WTC11 (cell line): Measurements from ENCODE around the gene ITPRIP. TPM values are rescaled to one million over a fixed set of nuclear protein-coding genes. Genes with fewer than 3 reads are reported as not detected.

Experiments used
- ATAC-seq: fragments of 200-7000 bp; cut with Tn5 transposase; 2 replicates; pipeline ENCODE4 v1.10.0; 2021; ENCODE audit warnings: mild to moderate bottlenecking, moderate library complexity
- CTCF ChIA-PET: fragments of 300-600 bp; sonication (Branson Sonifier 250); formaldehyde crosslinking; loops from one replicate; lab custom pipeline; 2021; ENCODE audit warnings: antibody characterized with exemption; lab: Charles Lee
- POLR2A ChIA-PET: fragments of 350-600 bp; sonication (Branson Sonifier 250); formaldehyde crosslinking; loops from one replicate; lab custom pipeline; 2021; ENCODE audit warnings: antibody characterized with exemption; lab: Charles Lee
- DNase-seq: peaks from one replicate; pipeline ENCODE4 v3.0.0; 2021; ENCODE audit warnings: low spot score
- H3K27ac Mint-ChIP-seq: 2 replicates; pipeline ENCODE4 v1.8.0; 2021; ENCODE audit warnings: mixed read lengths
- H3K27me3 Mint-ChIP-seq: 2 replicates; pipeline ENCODE4 v1.8.0; 2021; ENCODE audit warnings: low read depth, mild to moderate bottlenecking, moderate library complexity, mixed read lengths
- H3K36me3 Mint-ChIP-seq: 2 replicates; pipeline ENCODE4 v1.8.0; 2021; ENCODE audit warnings: mixed read lengths
- H3K4me1 Mint-ChIP-seq: 2 replicates; pipeline ENCODE4 v1.8.0; 2022; ENCODE audit warnings: mixed read lengths
- H3K4me3 Mint-ChIP-seq: 2 replicates; pipeline ENCODE4 v1.8.0; 2021; ENCODE audit warnings: mild to moderate bottlenecking, moderate library complexity, mixed read lengths
- H3K9me3 Mint-ChIP-seq: 2 replicates; pipeline ENCODE4 v1.8.0; 2021; ENCODE audit warnings: mixed read lengths
- CREM ChIP-seq: sonication (generic); formaldehyde crosslinking; IDR thresholded peaks from 2 replicates; pipeline ENCODE4 v1.8.1; 2022; ENCODE audit warnings: mild to moderate bottlenecking, missing genetic modification reagents, moderate library complexity
- EMX1 ChIP-seq: fragments of 250-450 bp; sonication (Bioruptor Pico); IDR thresholded peaks from 2 replicates; pipeline ENCODE4 v1.8.0; 2021; ENCODE audit warnings: mild to moderate bottlenecking
- GRHL2 ChIP-seq: fragments of 250-450 bp; sonication (Bioruptor Pico); IDR thresholded peaks from 2 replicates; pipeline ENCODE4 v1.8.0; 2022; ENCODE audit warnings: mild to moderate bottlenecking, moderate library complexity; ENCODE audit not compliant: insufficient replicate concordance, severe bottlenecking
- HMGA2 ChIP-seq: fragments of 250-450 bp; sonication (Bioruptor Pico); IDR thresholded peaks from 2 replicates; pipeline ENCODE4 v1.4.0; 2021; ENCODE audit warnings: mild to moderate bottlenecking, moderate library complexity
- IRF1 ChIP-seq: sonication (generic); formaldehyde crosslinking; IDR thresholded peaks from 2 replicates; pipeline ENCODE4 v1.8.0; 2023; ENCODE audit warnings: missing genetic modification reagents
- RELA ChIP-seq: sonication (generic); formaldehyde crosslinking; IDR thresholded peaks from 2 replicates; pipeline ENCODE4 v1.8.1; 2022; ENCODE audit warnings: missing genetic modification reagents, mild to moderate bottlenecking, borderline replicate concordance
- SMAD4 ChIP-seq: sonication (generic); formaldehyde crosslinking; IDR thresholded peaks from 2 replicates; pipeline ENCODE4 v1.8.0; 2022; ENCODE audit warnings: mild to moderate bottlenecking, missing genetic modification reagents
- SOX15 ChIP-seq: fragments of 250-450 bp; sonication (Bioruptor Pico); IDR thresholded peaks from 2 replicates; pipeline ENCODE4 v1.9.0; 2021; ENCODE audit warnings: mild to moderate bottlenecking
- TCF7 ChIP-seq: sonication (generic); formaldehyde crosslinking; IDR thresholded peaks from 2 replicates; pipeline ENCODE4 v1.8.0; 2022; ENCODE audit warnings: mild to moderate bottlenecking, low read depth, missing genetic modification reagents, moderate library complexity
- TP53 ChIP-seq: sonication (generic); formaldehyde crosslinking; IDR thresholded peaks from 2 replicates; pipeline ENCODE4 v1.8.1; 2023; ENCODE audit warnings: mild to moderate bottlenecking, missing genetic modification reagents
- USF1 ChIP-seq: sonication (generic); formaldehyde crosslinking; IDR thresholded peaks from 2 replicates; pipeline ENCODE4 v1.8.0; 2022; ENCODE audit warnings: mild to moderate bottlenecking, missing genetic modification reagents
- ZMAT4 ChIP-seq: fragments of 250-450 bp; sonication (Bioruptor Pico); IDR thresholded peaks from 2 replicates; pipeline ENCODE4 v1.9.0; 2021; ENCODE audit warnings: mild to moderate bottlenecking
- total RNA-seq: library from RNA; stranded (reverse); gene quantifications from 3 replicates; pipeline ENCODE4 v1.2.3, GENCODE V29; 2021
- TF ChIP-seq, protein P1 (sequence below): sonication (generic); formaldehyde crosslinking; conservative IDR thresholded peaks from 2 replicates; pipeline ENCODE4 v1.8.1; 2023; ENCODE audit warnings: mild to moderate bottlenecking, low read depth, missing genetic modification reagents, moderate library complexity
- TF ChIP-seq, protein P2 (sequence below): sonication (generic); formaldehyde crosslinking; IDR thresholded peaks from 2 replicates; pipeline ENCODE4 v1.8.0; 2023; ENCODE audit warnings: mild to moderate bottlenecking, missing genetic modification reagents
- TF ChIP-seq, protein P3 (sequence below): sonication (generic); formaldehyde crosslinking; IDR thresholded peaks from 2 replicates; pipeline ENCODE4 v1.8.0; 2022; ENCODE audit warnings: mild to moderate bottlenecking, missing genetic modification reagents
- TF ChIP-seq, protein P4 (sequence below): sonication (generic); formaldehyde crosslinking; IDR thresholded peaks from 2 replicates; pipeline ENCODE4 v1.8.0; 2023; ENCODE audit warnings: missing genetic modification reagents, mild to moderate bottlenecking, borderline replicate concordance
- TF ChIP-seq, protein P5 (sequence below): sonication (generic); formaldehyde crosslinking; IDR thresholded peaks from 2 replicates; pipeline ENCODE4 v1.8.1; 2023; ENCODE audit warnings: mild to moderate bottlenecking, missing genetic modification reagents, moderate library complexity

The ITPRIP gene
- total RNA-seq, 1 experiment from 2014 or later = 16.8 TPM

DNA sequence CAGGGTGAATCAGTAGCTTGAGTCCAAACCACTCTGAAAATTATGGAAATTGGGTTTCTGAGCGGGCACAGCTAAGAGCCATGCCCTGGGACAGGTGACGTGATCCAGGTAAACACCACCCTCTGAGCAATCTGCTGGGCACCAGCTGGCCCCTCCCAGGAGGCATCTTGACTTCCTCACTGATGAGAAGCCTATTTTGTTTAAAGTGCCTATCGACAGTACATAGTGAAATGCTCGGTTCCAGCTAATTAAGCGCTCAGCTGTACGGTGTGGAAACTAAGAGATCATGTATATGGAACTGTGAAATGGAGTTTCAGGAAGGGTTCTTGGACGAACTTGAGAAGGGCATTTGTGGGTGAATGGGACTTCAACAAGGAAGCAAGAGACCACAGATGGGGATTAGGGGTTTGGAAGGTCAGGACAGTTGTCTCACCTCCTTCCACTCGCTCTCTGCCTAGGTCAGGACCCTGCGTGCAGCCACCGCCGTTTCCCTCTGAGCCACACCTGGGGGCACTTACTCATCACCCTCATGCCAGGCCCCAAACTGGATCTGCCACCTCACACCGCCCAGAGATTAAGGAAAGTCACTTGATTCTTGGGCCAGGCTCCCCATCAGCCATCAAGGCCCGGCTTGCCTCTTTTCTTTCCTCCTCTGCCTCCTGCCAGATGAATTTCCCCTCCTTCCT is 3.2 kb downstream of the ITPRIP start:
- ATAC-seq (no peak), DNase-seq (no peak)
- no peak overlapping the region; the same call in 1 of the 2 replicates for H3K4me3 Mint-ChIP-seq
- ChIA-PET CTCF (interaction anchor here (1.9 kb wide), 1 partner anchor 18 kb away, joined by 5 read pairs; no protein-coding TSS in a partner anchor), POLR2A (no interaction called here)
- no peaks in the 10 kb centered on the region for H3K9me3 Mint-ChIP-seq
- H3K4me1 Mint-ChIP-seq = peaks cover 81% of the 10 kb centered on the region
- no peaks in the 10 kb centered on the region for H3K27me3 Mint-ChIP-seq
- no peak for TF ChIP-seq IRF1
- TF ChIP-seq, protein P1, sequence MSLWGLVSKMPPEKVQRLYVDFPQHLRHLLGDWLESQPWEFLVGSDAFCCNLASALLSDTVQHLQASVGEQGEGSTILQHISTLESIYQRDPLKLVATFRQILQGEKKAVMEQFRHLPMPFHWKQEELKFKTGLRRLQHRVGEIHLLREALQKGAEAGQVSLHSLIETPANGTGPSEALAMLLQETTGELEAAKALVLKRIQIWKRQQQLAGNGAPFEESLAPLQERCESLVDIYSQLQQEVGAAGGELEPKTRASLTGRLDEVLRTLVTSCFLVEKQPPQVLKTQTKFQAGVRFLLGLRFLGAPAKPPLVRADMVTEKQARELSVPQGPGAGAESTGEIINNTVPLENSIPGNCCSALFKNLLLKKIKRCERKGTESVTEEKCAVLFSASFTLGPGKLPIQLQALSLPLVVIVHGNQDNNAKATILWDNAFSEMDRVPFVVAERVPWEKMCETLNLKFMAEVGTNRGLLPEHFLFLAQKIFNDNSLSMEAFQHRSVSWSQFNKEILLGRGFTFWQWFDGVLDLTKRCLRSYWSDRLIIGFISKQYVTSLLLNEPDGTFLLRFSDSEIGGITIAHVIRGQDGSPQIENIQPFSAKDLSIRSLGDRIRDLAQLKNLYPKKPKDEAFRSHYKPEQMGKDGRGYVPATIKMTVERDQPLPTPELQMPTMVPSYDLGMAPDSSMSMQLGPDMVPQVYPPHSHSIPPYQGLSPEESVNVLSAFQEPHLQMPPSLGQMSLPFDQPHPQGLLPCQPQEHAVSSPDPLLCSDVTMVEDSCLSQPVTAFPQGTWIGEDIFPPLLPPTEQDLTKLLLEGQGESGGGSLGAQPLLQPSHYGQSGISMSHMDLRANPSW = no peak
- no peak for TF ChIP-seq SMAD4 (CRISPR knock-in tag)
- TF ChIP-seq GRHL2 (CRISPR knock-in tag) = no peak
- TF ChIP-seq CREM (CRISPR knock-in tag) = no peak
- no peak for TF ChIP-seq ZMAT4
- TF ChIP-seq, protein P2, sequence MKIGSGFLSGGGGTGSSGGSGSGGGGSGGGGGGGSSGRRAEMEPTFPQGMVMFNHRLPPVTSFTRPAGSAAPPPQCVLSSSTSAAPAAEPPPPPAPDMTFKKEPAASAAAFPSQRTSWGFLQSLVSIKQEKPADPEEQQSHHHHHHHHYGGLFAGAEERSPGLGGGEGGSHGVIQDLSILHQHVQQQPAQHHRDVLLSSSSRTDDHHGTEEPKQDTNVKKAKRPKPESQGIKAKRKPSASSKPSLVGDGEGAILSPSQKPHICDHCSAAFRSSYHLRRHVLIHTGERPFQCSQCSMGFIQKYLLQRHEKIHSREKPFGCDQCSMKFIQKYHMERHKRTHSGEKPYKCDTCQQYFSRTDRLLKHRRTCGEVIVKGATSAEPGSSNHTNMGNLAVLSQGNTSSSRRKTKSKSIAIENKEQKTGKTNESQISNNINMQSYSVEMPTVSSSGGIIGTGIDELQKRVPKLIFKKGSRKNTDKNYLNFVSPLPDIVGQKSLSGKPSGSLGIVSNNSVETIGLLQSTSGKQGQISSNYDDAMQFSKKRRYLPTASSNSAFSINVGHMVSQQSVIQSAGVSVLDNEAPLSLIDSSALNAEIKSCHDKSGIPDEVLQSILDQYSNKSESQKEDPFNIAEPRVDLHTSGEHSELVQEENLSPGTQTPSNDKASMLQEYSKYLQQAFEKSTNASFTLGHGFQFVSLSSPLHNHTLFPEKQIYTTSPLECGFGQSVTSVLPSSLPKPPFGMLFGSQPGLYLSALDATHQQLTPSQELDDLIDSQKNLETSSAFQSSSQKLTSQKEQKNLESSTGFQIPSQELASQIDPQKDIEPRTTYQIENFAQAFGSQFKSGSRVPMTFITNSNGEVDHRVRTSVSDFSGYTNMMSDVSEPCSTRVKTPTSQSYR (CRISPR knock-in tag) = no peak
- no peak for TF ChIP-seq RELA (CRISPR knock-in tag)
- TF ChIP-seq SOX15 (CRISPR knock-in tag) = no peak
- TF ChIP-seq TP53 = no peak
- TF ChIP-seq, protein P3, sequence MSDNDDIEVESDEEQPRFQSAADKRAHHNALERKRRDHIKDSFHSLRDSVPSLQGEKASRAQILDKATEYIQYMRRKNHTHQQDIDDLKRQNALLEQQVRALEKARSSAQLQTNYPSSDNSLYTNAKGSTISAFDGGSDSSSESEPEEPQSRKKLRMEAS (CRISPR knock-in tag) = no peak
- H3K27ac Mint-ChIP-seq = no peak overlapping the region; the same call in 1 of the 2 replicates
- no peaks in the 10 kb centered on the region for H3K36me3 Mint-ChIP-seq

DNA sequence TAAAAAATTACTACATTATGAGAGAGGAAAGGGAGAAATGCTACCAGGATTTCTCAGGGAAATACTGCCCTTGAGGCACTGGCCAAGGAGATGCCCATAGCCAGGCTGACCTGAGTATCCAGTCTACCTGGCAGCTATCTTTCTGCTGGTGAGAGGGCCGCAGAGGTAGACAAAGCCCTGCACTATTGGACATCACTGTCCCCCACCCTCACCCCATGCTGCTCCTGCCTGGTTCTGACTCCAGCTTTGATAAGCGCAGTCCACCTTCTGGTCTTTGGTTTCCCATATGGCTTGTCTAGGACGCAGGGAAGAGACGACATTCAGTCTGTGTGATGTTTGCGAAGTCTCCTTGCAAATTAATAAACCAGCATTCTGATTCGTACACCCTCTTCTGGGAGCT is 3.7 kb downstream of the ITPRIP start:
- H3K27ac Mint-ChIP-seq = no peak overlapping the region
- CTCF ChIA-PET = interaction anchor here (1.9 kb wide), 1 partner anchor 17 kb away, joined by 5 read pairs; no protein-coding TSS in a partner anchor
- no peak for DNase-seq
- TF ChIP-seq HMGA2 (CRISPR knock-in tag) (no peak), ZMAT4 (no peak), TCF7 (CRISPR knock-in tag) (no peak), EMX1 (no peak), USF1 (no peak)
- TF ChIP-seq, protein P2 (CRISPR knock-in tag) = no peak
- TF ChIP-seq, protein P4, sequence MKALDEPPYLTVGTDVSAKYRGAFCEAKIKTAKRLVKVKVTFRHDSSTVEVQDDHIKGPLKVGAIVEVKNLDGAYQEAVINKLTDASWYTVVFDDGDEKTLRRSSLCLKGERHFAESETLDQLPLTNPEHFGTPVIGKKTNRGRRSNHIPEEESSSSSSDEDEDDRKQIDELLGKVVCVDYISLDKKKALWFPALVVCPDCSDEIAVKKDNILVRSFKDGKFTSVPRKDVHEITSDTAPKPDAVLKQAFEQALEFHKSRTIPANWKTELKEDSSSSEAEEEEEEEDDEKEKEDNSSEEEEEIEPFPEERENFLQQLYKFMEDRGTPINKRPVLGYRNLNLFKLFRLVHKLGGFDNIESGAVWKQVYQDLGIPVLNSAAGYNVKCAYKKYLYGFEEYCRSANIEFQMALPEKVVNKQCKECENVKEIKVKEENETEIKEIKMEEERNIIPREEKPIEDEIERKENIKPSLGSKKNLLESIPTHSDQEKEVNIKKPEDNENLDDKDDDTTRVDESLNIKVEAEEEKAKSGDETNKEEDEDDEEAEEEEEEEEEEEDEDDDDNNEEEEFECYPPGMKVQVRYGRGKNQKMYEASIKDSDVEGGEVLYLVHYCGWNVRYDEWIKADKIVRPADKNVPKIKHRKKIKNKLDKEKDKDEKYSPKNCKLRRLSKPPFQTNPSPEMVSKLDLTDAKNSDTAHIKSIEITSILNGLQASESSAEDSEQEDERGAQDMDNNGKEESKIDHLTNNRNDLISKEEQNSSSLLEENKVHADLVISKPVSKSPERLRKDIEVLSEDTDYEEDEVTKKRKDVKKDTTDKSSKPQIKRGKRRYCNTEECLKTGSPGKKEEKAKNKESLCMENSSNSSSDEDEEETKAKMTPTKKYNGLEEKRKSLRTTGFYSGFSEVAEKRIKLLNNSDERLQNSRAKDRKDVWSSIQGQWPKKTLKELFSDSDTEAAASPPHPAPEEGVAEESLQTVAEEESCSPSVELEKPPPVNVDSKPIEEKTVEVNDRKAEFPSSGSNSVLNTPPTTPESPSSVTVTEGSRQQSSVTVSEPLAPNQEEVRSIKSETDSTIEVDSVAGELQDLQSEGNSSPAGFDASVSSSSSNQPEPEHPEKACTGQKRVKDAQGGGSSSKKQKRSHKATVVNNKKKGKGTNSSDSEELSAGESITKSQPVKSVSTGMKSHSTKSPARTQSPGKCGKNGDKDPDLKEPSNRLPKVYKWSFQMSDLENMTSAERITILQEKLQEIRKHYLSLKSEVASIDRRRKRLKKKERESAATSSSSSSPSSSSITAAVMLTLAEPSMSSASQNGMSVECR (CRISPR knock-in tag) = no peak
- TF ChIP-seq, protein P5, sequence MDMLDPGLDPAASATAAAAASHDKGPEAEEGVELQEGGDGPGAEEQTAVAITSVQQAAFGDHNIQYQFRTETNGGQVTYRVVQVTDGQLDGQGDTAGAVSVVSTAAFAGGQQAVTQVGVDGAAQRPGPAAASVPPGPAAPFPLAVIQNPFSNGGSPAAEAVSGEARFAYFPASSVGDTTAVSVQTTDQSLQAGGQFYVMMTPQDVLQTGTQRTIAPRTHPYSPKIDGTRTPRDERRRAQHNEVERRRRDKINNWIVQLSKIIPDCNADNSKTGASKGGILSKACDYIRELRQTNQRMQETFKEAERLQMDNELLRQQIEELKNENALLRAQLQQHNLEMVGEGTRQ (CRISPR knock-in tag) = no peak

More for the DNA sequence above, 3.7 kb downstream of the ITPRIP start:
- Mint-ChIP-seq H3K9me3 (no peaks in the 10 kb centered on the region), H3K4me3 (no peak overlapping the region), H3K27me3 (no peaks in the 10 kb centered on the region), H3K36me3 (no peaks in the 10 kb centered on the region), H3K4me1 (peaks cover 82% of the 10 kb centered on the region)
- POLR2A ChIA-PET = no interaction called here
- no peak for ATAC-seq
